ENCODE measurements around the gene C1orf35.

DNA sequence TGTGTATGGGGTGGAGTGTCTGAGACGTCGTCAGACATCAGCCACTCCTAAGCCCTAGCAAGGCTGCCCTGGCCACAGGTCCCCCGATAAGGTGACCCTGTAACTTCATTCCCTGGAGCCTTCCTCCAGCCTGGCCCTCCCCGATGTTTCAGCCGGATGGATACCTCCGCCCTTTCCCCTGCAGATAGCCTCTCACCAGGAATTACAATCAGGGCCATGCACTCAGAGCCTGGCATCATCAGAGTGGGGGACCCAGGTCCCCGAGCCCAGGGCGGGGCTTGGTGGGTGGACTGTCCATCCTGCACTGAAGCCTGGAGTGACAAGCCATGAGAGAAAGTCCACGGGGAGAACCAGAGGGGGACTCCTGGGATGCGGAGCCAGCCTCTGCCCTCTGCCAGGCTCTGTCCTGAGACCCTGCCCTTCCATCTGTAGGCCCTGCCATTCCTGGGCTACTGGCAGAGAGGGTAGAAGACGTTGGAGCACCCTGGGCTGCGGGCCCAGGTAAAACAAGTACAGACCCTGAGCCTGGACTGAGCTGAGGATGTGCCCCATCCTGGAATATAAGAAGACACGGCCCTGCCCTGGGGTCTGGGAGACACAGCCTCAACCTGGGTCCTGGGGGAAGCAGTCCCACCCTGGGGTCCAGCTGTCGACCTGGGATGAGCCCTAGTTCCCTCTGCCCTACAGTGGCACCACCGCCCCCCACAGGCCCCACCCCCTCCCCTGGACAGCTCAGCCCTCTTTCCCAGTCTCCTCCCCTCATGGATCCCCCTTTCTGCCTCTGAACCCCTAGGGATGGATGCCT is 37.4 kb downstream of the C1orf35 start:
- TF ChIP-seq CTCF (IDR thresholded peaks at IDR 0.05; ENCODE audit: low read depth, low read length, missing input control) = no peak
- TF ChIP-seq GABPA (IDR thresholded peaks at IDR 0.05 in 1 of 2, conservative IDR thresholded peaks at IDR 0.05 in 1 of 2) = no peak
- no peak for TF ChIP-seq TAF1 (conservative IDR thresholded peaks at IDR 0.05)
- TF ChIP-seq, protein P1, sequence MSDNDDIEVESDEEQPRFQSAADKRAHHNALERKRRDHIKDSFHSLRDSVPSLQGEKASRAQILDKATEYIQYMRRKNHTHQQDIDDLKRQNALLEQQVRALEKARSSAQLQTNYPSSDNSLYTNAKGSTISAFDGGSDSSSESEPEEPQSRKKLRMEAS (IDR thresholded peaks at IDR 0.05) = no peak
- TF ChIP-seq HNF4A (conservative IDR thresholded peaks at IDR 0.05) = no peak
- TF ChIP-seq, protein P2, sequence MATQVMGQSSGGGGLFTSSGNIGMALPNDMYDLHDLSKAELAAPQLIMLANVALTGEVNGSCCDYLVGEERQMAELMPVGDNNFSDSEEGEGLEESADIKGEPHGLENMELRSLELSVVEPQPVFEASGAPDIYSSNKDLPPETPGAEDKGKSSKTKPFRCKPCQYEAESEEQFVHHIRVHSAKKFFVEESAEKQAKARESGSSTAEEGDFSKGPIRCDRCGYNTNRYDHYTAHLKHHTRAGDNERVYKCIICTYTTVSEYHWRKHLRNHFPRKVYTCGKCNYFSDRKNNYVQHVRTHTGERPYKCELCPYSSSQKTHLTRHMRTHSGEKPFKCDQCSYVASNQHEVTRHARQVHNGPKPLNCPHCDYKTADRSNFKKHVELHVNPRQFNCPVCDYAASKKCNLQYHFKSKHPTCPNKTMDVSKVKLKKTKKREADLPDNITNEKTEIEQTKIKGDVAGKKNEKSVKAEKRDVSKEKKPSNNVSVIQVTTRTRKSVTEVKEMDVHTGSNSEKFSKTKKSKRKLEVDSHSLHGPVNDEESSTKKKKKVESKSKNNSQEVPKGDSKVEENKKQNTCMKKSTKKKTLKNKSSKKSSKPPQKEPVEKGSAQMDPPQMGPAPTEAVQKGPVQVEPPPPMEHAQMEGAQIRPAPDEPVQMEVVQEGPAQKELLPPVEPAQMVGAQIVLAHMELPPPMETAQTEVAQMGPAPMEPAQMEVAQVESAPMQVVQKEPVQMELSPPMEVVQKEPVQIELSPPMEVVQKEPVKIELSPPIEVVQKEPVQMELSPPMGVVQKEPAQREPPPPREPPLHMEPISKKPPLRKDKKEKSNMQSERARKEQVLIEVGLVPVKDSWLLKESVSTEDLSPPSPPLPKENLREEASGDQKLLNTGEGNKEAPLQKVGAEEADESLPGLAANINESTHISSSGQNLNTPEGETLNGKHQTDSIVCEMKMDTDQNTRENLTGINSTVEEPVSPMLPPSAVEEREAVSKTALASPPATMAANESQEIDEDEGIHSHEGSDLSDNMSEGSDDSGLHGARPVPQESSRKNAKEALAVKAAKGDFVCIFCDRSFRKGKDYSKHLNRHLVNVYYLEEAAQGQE (IDR thresholded peaks at IDR 0.05) = no peak
- no peak for TF ChIP-seq RAD21 (IDR thresholded peaks at IDR 0.05)
- TF ChIP-seq YY1 (IDR thresholded peaks at IDR 0.05) = no peak
- TF ChIP-seq SP1 (IDR thresholded peaks at IDR 0.05) = no peak
- TF ChIP-seq, protein P3, sequence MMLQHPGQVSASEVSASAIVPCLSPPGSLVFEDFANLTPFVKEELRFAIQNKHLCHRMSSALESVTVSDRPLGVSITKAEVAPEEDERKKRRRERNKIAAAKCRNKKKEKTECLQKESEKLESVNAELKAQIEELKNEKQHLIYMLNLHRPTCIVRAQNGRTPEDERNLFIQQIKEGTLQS (IDR thresholded peaks at IDR 0.05) = no peak
- no peak for TF ChIP-seq JUND (IDR thresholded peaks at IDR 0.05)

Data from liver (tissue), 3 donors.